GM19467 (cell line): ENCODE data around the gene LPCAT2.

Experiments
- ATAC-seq: cut with Tn5 transposase; IDR thresholded peaks from one replicate; pipeline ENCODE4 v1.9.1; 2021; ENCODE audit warnings: mild to moderate bottlenecking, moderate library complexity; ENCODE audit not compliant: unreplicated experiment

LPCAT2 gene

DNA sequence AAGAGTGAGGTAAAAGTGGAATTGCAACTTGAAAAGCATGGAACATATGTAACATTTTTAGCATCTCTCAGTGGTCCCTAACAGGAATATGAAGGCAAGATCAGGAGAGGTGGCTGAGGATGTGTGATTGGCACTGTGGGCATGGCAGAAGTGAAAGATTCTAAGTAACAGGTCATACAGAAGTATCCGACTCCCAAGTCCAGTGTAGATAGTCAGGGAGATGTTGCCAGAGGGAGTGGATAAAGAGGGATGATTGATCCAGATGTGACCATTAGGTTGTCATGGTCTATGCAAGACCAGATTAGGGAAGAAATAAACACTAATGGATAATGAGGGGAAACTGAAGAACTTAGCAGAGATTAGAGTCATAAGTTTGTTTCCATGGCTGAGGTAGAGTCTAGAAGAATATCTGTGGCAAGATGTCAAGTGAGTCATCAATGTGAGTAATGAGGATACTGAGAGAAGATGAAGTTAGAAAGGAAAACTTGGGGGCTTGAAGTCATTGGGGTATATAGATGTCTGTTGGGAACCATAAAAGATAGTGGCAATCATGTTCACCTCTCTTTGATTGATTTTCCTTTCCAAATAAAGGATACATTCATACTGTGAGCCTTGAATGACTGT is 33.7 kb downstream of the LPCAT2 start:
- no peak for ATAC-seq

DNA sequence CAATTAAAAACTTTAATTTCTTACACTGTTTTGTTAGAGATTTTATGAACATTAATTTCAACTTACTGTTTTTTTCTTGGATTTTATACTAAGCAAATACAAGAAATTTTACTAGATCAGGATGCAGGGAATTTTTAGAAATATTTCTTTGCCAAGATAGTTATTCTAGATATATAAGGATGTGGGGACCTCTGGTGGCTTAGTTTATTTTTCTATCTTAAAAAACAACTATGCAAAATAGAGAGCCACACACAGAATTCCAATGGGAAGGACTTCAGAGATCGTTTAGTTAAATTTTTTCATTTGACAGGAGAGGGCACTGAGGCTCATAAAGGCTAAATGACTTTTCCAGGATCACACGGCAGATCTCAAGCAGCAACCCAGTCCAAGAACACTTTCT is 34.6 kb downstream of the LPCAT2 start:
- ATAC-seq = no peak

DNA sequence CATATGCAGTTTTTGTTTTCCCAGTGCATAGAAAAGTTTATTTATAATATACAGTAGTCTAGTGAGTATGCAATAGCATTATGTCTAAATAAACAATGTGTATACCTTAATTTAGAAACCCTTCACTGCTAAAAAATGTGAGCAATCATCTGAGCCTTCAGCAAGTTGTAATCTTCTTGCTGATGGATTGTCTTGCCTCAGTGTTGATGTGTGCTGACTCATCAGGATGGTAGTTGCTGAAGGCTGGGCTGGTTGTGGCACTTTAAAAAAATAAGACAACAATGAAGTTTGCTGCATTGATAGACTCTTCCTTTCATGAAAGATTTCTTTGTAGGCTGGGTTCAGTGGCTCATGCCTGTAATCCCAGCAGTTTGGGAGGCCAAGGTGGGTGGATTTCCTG is 43.7 kb downstream of the LPCAT2 start:
- no peak for ATAC-seq

DNA sequence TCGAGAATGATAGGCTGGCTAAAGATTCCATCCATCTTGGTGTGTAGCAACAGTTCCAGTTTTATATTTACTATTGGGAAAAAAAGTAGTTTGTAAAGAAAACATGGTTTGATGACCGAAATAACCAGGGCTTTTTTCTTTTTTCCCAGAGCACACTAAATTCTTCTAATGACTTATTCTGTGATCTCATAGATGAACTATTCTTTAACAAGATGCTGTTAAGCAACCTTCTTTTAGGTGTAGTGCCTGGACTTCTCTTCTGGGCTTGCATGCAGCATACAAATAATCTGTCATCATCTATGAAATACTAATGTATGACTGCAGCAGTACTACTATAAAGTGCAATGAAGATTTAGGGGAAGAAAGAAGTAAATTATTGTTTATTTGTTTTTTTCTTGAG is 46.6 kb downstream of the LPCAT2 start:
- ATAC-seq = no peak

DNA sequence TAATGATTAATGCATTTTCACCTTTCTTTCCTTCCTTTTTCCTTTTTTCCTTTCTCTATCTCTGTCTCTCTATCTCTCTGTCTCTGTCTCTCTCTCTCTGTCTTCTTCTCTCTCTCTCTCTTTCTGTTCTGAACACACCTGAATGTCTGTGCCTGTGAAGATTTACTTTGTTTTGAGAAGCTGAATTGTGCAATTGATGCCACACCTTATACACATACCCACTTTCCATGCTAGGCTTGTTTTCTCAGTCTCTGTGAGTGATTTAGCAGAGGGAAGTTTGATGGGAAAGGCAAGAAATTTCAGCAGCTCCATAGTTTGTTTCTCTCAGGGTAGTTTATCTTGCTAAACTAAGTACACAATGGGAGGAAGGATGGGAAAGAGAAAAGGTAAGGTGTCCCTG is 48.3 kb downstream of the LPCAT2 start:
- ATAC-seq = no peak

DNA sequence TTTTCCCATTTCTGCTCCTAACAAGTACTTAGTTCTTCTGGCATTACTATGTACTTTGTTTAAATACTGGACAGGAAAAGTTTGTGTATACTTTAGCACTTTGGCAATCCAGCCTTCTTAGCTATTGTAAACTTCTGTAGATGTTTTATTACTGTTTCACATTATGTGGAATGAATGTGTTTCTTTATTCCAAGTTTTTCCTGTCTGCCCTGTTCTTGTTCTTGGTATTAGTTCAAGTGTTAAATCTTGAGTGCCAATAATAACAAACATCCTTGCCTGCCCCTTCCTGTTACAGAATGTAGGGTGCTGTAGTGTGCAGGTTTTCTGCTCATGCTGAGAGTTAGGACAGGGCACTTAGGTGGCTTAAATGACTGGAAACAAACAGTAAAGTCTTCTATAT is 50.4 kb downstream of the LPCAT2 start:
- no peak for ATAC-seq

DNA sequence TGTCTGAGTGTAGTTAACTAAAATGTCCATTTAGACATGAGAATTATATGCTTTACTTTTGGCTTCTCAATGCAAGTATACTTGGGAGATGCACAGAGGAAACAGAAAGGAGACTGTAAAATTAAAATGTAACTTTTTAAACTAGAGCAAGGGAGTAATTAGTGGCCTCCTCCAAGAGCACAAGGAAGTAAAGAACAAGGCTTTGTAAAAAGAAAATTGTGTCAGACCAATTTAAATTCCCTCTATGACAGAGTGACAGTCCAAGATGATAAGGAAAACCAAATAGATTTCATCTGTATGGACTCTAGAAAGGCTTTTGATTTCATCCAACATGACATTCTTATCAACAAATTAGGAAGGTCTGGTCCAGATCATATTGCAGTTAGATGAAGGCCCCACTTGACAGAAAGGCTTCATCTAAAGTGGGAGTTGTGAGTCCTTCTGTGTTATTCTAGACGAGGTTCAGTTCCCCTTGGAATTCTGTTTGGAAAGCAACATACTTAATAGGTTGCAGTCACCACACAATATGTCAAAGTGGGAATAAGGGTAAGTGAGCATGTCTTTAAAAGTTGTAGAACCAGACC is 51.2 kb downstream of the LPCAT2 start:
- ATAC-seq = no peak

DNA sequence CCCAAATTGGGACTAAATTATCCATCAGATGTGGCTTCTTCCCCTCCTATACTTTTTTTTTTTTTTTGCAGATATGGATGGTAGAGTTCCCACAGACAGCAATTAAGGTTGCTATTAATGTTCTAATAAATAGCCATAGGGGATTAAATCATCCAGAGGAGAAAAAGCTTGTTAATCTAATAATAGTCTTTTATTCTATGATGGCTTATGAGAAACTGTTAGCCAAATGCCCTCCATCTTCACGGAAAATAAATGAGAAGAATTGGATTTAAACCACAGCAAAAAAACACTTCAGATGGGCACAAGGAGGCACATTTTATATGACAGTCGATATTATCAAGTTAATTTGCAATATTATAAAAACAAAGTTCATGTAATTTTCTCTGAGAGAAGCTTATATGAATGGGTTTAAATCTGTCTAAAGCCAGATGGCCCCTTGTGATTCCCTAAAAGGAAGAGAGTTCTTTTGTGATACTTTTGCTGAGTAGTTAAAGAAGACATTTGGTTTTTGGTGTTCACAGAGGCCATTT is 52.5 kb downstream of the LPCAT2 start:
- ATAC-seq = no peak

DNA sequence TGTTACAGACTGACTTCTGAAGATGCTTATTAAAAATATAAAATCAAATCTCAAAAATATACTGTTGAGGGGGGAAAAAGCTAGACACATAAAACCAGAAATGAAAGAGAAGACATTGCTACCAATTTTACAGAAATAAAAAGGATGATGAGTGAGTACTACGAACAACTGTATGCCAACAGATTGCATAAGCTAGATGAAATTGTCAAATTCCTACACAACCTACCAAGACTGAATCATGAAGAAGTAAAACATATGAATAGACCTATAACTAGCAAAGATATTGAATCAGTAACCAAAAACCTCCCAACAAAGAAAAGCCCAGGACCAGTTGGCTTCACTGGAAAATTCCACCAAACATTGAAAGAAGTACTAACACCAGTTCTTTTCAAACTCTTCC is 54.1 kb downstream of the LPCAT2 start:
- no peak for ATAC-seq

DNA sequence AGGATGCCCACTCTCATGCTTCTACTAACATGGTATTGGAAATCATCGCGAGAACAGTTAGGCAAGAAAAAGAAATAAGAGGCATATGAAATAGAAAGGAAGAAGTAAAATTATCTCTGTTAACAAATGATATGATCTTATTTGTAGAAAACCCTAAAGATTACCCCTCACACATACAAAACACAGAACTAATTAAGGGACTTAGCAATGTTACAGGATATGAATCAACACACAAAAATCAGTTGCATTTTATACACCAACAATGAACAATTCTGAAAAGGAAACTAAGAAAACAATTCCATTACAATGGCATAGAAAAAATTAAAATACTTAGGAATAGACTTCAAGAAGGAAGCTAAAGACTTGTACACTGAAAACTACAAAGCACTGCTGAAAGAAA is 54.9 kb downstream of the LPCAT2 start:
- no peak for ATAC-seq

DNA sequence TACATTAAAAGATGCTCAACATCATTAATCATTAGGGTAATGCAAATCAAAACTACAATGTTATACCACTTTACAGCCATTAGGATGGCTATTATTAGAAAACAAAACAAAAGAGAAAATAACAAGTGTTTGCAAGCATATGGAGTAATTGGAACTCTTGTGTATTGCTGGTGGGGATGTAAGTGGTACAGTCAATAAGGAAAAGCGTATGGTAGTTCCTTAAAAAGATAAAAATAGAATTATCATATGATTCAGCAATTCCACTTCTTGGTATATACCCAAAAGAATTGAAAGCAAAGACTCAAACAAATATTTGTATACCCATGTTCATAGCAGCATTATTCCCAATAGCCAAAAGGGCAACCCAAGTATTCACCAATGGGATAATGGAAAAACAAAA is 56.2 kb downstream of the LPCAT2 start:
- no peak for ATAC-seq

DNA sequence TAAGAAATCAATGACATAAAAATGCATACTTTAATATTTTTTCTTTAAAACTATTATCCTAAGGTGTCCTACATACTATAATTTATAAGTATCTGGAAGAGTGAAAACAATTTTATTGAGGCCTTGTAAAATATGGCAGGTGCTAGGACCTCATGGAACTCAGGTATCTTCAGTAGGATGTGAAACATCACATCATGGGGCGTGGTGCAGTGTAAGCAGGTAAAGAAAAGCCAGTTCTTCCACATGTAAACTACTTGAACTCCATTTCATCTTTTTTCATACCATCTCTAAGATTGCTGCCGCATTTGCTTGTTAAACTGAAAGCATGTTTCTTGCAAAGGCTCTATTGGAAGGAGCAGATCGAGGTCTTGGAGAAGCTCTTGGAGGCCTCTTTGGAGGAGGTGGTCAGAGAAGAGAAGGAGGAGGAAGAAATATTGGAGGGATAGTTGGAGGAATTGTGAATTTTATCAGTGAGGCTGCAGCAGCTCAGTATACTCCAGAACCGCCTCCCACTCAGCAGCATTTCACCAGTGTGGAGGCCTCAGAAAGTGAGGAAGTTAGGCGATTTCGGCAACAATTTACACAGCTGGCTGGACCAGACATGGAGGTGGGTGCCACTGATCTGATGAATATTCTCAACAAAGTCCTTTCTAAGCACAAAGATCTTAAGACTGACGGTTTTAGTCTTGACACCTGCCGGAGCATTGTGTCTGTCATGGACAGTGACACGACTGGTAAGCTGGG is 57.7 kb downstream of the LPCAT2 start, which contains the start of gene CAPNS2:
TSS of gene CAPNS2 (plus strand) at position 253 of the 744 bp plus-strand sequence. CDS start at position 326, 73 bp downstream.
- ATAC-seq = no peak

DNA sequence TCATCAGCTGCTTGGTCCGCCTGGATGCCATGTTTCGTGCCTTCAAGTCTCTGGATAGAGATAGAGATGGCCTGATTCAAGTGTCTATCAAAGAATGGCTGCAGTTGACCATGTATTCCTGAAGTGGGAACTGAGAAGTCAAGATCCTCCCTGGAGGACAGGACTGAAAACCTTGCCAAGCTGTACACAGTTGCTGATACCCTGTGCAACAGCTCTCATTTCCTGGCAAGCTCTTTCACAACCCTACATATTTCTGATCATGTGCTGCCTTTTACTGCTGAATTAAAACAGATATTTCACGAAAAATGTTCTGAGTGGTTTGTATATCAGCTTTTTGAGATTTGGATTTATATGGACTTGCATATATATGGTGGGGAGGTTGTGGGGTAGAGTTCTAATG is 58.5 kb downstream of the LPCAT2 start:
- ATAC-seq = no peak

DNA sequence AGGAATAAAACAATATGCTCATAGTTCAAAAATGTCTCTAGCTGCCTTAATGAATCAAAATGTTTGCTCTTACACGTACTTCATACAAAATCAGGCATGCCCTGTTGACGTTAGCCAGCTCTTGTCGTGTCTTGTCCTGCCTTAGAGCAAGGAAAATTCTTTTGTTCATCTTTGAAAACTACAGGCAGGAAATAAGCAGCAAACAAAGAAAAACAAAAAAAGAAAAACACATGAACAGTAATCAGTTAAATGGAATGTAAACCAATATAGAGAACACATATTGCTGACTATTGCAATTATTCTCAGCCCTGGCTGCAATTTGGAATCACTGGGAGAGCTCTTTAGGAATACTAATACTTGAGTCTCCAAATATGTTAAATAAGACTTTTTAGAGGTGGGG is 59.3 kb downstream of the LPCAT2 start:
- no peak for ATAC-seq

DNA sequence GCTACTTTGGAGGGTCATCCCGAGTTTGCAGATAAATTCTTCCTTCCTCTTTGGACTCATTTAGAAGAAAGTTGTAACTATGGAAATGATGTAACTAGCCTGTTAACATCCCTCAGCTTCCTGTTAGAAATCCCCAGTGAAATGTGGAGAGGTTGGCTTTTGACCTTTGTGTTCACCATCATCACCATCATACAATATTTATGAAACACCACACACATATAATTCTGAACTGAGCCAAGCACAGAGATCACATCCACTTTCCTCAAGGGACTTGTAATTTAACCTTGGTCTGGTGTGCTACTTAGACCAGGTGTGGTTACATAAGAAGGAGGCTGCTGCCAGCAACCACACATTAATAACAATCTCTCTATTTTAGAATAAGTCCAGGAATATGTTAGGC is 60.2 kb downstream of the LPCAT2 start:
- no peak for ATAC-seq

DNA sequence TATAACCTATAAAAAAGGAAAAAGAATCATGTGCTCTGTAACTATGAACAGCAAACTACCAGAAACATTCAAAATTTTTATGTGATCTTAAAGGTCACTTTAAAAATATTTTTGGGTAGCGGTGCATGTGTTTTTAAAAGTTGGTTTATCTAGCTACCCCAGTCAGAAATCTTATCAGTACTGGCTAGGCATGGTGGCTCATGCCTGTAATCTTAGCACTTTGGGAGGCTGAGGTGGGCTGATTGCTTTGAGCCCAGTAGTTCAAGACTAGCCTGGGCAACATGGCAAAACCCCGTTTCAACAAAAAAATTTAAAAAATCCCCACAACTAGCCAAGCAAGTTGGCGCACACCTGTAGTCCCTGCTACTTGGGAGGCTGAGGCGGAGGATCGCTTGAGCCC is 61.3 kb downstream of the LPCAT2 start:
- ATAC-seq = no peak

DNA sequence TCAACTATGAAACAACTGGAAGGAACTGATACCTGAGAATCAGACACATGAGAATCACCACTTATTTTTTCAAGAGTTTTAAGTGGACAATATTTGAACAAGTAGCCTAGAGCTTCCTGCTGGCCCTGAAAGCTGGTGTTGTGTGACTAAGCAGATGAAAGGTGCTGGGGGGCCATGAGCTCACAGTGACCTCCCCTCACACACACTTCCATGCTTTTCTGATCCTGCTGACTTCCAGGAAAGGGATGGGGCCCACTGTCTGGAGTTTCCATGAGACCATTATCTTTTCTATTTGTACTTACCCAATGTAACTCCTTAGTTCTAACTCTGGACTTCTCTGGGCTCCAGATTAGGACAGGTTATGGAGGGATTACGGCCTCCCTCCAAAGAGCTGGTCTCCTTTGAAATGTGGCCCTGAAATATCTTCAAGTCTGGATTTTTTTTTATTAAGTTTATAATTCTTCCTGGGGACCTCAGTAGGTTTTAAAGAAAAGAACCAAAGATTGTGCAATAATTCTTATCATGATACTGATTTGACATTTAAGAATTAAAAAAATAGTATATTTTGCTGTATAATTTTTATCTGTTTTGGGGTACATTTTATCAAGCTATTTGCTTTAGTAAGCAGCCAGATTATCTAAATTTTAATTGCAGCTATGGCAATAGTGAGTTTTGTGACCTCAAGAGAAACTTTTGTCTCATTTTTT is 62.5 kb downstream of the LPCAT2 start:
- no peak for ATAC-seq

DNA sequence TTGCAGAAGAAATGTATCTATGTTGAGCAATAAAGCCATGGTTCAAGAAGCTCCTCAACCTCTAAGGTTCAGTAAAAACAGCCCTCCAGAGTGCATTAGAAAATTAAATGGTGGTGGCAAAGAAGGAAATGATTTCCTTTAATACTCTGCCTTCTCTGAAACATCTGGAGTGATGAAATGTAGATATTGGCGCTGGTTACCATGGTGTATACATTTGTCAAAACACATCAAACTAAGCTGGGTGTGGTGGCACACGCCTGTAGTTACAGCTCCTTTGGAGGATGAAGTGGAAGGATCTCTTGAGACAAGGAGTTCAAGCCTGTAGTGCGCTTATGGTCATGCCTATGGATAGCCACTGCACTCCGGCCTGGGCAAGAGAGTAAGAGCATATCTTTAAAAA is 63.6 kb downstream of the LPCAT2 start:
- ATAC-seq = no peak

DNA sequence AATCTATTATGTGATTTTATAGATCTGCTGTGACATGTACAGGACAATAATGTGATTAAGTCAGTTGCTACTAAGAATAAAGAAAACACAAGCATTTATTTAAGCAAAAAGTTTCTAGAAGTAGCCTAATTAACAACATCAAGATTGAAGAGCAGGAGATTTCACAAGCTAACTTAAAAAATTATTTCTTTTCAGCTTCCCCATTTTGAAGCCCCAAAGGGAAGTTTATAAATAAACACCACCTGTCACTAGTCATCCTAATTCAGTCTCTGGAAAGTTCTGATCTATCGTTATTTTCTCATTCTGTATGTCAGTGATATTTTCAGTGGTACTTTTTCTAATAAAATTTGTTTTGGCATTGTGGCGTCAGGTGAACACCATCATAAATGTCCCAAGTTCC is 65.9 kb downstream of the LPCAT2 start:
- ATAC-seq = no peak

DNA sequence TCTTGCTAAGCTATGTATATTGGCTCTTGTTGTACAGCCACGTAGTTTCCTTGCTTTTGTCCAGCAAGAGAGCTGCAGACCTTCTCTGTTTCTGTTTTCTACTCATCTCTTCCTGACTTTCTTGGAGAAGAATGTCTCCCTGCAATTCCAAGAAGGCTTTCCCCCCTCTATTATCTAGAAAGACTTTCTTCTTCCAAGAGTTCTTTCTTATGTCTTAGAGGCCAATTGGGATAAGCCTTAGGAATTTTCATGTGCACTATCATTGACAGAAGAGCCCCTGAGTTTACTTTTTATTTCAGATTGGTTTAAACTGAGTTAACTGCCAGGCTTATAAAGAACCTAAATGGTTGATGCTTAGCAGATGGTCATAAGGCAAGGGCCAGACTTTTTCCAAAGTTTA is 66.6 kb downstream of the LPCAT2 start:
- ATAC-seq = no peak

DNA sequence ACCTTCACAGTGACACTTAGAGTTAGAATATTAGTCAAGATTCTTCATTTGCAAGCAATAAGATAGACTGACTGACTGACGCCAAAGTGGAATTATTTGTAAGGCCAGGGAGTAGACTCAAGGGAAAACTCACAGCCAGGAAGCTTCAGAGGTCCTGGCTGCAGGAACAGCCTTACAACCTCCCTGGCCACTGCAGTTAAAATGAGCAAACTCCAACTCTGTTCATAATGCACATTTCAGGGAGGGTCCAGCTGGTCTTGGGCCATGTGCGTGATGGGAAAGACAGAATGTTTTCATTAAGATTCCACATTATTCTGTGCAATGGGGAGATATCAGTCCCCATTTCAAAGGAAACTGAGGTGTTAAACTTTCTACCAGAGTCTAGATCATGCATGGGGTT is 67.5 kb downstream of the LPCAT2 start:
- ATAC-seq = no peak

DNA sequence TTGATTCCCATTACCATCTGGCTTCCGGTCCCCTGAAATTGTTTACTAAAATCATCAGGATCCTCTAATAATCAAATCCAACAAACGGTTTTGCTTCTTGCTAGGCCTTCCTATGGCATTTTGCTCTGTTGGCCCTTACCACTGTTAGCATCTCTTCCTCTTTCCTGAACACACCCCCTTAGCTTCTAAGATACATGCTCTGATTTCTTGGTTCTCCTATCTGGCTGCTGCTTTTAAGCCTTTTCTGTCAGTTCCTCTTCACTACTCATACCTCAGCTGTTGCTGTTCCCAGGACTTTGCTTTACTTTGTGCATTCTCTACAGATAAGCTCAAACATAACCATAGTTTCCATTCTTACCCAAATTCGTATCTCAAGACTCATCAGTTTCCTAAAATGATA is 69.0 kb downstream of the LPCAT2 start:
- no peak for ATAC-seq
